Activated naive CD8-positive, alpha-beta T cell (primary cell): ENCODE data around the gene SYT1.

Experiments used
- H3K27ac Mint-ChIP-seq: one replicate; pipeline ENCODE4 v1.8.0; 2021; ENCODE audit warnings: mixed read lengths
- H3K27me3 Mint-ChIP-seq: one replicate; pipeline ENCODE4 v1.8.0; 2021; ENCODE audit warnings: mixed read lengths
- H3K36me3 Mint-ChIP-seq: one replicate; pipeline ENCODE4 v1.8.0; 2021; ENCODE audit warnings: mixed read lengths
- H3K4me1 Mint-ChIP-seq: one replicate; pipeline ENCODE4 v1.8.0; 2021; ENCODE audit warnings: low read depth, mixed read lengths
- H3K4me3 Mint-ChIP-seq: one replicate; pipeline ENCODE4 v1.8.0; 2021; ENCODE audit warnings: mild to moderate bottlenecking, mixed read lengths
- H3K9me3 Mint-ChIP-seq: one replicate; pipeline ENCODE4 v1.8.0; 2021; ENCODE audit warnings: low read depth, mixed read lengths

Gene SYT1

DNA sequence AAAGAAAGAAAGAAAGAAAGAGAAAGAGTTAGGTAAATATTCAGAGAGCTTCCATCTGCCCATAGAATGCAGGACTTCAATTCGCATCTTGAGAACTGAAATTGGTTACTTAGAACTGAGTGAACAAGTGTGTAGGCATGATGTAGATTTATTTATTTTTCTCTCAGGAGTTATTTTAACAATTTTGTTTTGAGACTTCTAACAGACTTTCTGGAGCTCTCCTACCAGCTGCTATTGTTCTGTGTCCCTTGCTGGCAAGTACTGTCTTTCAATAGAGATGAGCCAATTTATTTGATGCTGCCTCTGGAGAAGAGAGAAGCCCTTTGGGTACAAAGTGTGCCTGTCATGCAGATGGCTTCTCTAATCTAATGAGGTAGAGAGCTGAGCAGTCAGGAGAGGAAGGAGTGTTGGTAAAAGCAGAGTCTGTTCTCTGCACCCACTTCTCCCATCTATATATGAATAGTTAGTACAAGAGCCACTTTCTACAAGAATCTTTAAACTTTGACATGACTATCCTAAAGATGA, 67.0 kb downstream of the SYT1 start:
- Mint-ChIP-seq H3K27me3 (no peaks in the 10 kb centered on the region), H3K9me3 (peaks cover 7% of the 10 kb centered on the region), H3K36me3 (no peaks in the 10 kb centered on the region), H3K4me3 (no peak overlapping the region), H3K4me1 (no peaks in the 10 kb centered on the region), H3K27ac (no peak overlapping the region)

DNA sequence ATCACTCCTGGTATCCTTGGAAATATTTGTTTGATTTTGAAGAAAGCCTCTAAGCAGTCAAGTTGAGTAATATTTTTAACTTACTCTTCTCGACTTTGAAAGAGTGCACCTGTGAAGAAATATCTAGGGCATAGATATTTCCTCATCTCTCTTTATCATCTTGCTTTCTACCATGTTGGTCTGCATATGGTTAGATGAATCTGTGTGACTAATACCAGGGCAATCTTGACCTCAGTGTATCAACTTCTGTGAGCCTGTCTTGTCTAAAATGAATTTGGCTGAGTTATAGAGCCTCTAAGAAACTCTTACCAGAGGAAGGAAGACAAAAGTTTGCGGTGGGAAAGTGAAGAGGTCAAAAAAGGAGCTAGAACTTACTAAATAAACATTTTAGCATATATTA, 68.4 kb downstream of the SYT1 start:
- H3K27ac Mint-ChIP-seq, result no peak overlapping the region
- H3K4me3 Mint-ChIP-seq, result no peak overlapping the region
- H3K9me3 Mint-ChIP-seq, result peaks cover 8% of the 10 kb centered on the region
- no peaks in the 10 kb centered on the region for H3K4me1 Mint-ChIP-seq
- H3K27me3 Mint-ChIP-seq, result no peaks in the 10 kb centered on the region
- H3K36me3 Mint-ChIP-seq, result no peaks in the 10 kb centered on the region

DNA sequence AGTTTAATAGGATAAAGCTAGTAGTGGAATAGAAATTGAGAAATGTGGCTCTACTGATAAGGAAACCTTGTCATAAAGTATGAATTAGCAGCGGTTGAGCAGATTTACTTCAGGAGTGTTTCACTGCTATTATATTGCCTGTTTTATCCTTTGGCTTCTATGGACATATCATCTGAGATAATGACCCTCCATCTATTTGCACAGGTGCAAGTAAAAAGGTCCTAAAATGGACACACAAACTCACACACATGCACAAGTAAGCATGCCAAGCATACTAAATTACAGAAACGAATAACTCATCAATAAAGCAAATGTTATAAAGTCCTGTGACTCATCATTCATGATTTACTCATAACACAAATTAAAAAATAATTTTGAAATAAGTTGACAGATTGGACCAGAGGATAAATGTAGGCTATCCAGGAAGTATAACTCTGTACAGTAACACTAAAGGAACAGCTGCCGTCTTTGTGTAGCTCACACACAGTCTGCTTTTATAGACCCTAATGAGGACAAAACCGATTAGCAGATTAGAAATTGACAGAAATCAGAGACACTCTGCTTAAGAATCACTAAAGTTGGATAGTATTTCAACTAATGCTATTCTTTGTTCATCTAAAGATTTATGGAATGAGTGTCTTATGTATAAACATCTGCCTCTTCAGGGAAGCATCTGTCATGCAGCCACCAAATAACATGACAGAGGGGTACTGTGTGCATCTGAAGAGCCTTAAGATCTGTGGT, 73.9 kb downstream of the SYT1 start:
- Mint-ChIP-seq H3K4me3 (no peak overlapping the region), H3K4me1 (no peaks in the 10 kb centered on the region), H3K27me3 (no peaks in the 10 kb centered on the region), H3K27ac (no peak overlapping the region), H3K36me3 (no peaks in the 10 kb centered on the region), H3K9me3 (peaks cover 14% of the 10 kb centered on the region)

DNA sequence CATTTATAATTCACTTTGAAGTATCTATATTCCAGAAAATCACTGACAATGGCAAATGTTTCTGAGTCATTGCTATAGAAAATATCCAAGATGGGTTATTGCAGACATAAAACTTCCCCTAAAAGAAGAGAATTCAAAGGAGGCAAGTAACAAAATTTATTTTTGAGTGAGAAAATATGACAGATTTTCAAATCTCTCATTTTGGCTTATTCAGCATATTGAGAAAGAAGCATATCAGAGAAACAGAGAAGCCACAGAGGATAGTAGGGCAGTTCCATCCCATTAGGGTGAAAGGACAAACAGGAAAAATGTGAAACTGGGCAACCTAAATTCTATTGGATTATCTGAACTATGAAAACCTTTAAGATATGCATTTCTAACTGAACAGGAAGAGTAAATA, 85.0 kb downstream of the SYT1 start:
- no peaks in the 10 kb centered on the region for H3K27me3 Mint-ChIP-seq
- H3K9me3 Mint-ChIP-seq, result peaks cover 3% of the 10 kb centered on the region
- no peak overlapping the region for H3K4me3 Mint-ChIP-seq
- H3K4me1 Mint-ChIP-seq, result no peaks in the 10 kb centered on the region
- no peaks in the 10 kb centered on the region for H3K36me3 Mint-ChIP-seq
- H3K27ac Mint-ChIP-seq, result no peak overlapping the region

DNA sequence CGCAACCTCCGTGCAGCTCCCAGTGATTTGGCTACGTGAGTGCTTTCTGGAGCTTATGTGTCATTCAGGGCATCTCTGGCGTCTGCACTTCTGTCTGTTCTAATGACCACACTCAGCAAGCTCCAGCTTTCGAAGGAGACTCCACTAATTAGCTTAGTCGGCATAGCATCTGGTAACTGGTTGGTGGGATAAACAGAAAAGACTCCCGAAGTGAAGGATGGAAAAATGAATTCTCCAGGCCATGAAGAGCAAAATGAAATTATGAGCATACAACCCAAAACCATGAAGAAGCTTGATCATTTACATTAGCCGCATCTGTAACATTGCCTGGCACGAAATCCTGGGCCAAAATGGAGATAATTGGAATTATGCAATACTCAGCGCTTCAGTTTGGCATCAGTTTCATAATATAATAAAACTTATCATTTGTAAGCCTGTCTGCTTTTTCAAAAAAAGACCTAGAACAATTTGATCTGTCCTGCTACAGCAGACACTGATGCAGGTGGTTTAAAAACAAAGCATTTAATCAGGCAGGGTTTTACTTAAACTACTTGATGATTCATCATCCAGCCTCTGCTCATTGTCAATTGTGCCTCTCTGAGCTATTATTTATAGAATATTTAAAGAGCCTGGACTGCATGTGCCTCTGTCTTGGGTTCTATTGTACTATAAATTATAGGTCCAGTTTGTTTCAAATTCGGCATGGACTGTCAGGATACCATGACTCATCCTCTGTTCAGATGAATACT, 87.4 kb downstream of the SYT1 start:
- H3K27ac Mint-ChIP-seq, result no peak overlapping the region
- H3K36me3 Mint-ChIP-seq, result no peaks in the 10 kb centered on the region
- H3K4me3 Mint-ChIP-seq, result no peak overlapping the region
- H3K9me3 Mint-ChIP-seq, result peaks cover 3% of the 10 kb centered on the region
- H3K4me1 Mint-ChIP-seq, result no peaks in the 10 kb centered on the region
- H3K27me3 Mint-ChIP-seq, result no peaks in the 10 kb centered on the region

DNA sequence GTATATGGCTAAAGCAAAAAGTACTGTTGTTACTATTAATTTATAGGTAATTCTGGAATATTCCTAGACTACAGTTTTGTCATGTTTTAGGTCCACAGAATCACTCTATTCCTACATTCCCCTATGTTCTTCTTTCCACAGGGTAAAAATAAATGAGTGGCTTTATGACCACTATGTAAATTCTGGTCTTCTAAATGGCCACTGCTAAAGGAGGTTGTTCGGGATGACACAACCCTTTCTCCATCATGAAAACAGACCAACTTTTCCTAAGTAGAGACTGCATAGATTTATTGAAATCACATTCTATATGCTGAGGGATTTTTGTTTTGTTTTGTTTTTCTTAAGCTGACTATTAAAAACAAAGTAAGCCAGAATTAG, 88.0 kb downstream of the SYT1 start:
- Mint-ChIP-seq H3K4me1 (no peaks in the 10 kb centered on the region), H3K36me3 (no peaks in the 10 kb centered on the region), H3K9me3 (peaks cover 7% of the 10 kb centered on the region), H3K27me3 (no peaks in the 10 kb centered on the region), H3K4me3 (no peak overlapping the region), H3K27ac (no peak overlapping the region)

DNA sequence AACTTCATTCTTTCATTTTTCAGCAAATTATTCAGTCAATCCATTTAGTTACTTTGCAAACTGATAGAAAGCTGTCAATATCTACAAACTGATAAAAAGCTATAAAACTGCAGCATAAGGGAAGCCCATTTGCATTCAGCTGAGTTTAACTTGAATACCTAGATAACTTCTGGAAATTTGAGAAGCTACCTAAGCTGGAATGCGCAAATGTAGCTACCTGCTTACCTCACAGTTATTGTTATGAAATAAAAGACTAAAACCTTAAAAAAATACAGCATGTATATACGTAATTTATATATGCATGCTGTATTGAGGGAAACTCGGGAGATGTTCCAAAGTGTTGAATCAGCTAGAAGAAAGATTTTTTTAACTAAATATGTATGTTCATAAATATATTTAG, 94.4 kb downstream of the SYT1 start:
- peaks cover 5% of the 10 kb centered on the region for H3K9me3 Mint-ChIP-seq
- H3K36me3 Mint-ChIP-seq, result no peaks in the 10 kb centered on the region
- no peaks in the 10 kb centered on the region for H3K27me3 Mint-ChIP-seq
- H3K4me3 Mint-ChIP-seq, result no peak overlapping the region
- no peaks in the 10 kb centered on the region for H3K4me1 Mint-ChIP-seq
- H3K27ac Mint-ChIP-seq, result no peak overlapping the region

DNA sequence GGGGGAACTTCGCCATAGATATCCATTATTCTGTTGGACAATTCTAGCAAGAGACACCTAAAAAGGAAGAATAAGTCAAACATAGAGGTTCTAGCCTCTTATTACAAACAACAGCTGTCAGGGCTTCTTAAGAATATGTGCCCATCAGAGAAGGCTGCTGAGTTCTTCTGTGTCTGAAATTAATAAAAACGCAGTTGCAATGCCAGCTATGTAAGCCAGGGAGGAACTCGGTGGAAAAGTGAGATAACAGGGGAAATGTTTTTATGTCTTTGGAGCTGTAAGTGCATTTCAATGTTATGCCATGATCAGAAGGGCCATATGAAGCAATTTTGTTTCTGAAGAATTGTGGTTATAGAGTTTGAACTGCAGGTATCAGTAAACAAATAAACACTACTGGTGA, 95.0 kb downstream of the SYT1 start:
- Mint-ChIP-seq H3K4me3 (no peak overlapping the region), H3K36me3 (no peaks in the 10 kb centered on the region), H3K9me3 (peaks cover 5% of the 10 kb centered on the region), H3K27me3 (no peaks in the 10 kb centered on the region), H3K27ac (no peak overlapping the region), H3K4me1 (no peaks in the 10 kb centered on the region)

DNA sequence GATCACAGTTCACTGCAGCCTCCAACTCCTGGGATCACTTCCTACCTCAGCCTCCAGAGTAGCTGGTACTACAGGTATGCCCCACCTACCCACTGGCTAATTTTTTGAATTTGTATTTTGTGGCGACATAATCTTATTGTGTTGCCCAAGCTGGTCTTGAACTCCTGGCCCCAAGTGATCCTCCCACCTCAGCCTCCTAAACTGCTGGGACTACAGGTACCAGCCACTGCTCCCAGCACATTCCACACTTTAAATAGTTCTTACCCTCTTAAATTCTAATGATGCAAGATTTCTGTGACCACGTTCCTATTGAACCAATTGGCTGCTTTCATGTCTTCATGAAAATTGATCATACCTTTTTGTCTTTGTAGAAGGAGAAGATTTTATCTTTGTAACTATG, 96.6 kb downstream of the SYT1 start:
- H3K27ac Mint-ChIP-seq, result no peak overlapping the region
- H3K27me3 Mint-ChIP-seq, result no peaks in the 10 kb centered on the region
- no peak overlapping the region for H3K4me3 Mint-ChIP-seq
- no peaks in the 10 kb centered on the region for H3K36me3 Mint-ChIP-seq
- H3K9me3 Mint-ChIP-seq, result peaks cover 5% of the 10 kb centered on the region
- no peaks in the 10 kb centered on the region for H3K4me1 Mint-ChIP-seq

DNA sequence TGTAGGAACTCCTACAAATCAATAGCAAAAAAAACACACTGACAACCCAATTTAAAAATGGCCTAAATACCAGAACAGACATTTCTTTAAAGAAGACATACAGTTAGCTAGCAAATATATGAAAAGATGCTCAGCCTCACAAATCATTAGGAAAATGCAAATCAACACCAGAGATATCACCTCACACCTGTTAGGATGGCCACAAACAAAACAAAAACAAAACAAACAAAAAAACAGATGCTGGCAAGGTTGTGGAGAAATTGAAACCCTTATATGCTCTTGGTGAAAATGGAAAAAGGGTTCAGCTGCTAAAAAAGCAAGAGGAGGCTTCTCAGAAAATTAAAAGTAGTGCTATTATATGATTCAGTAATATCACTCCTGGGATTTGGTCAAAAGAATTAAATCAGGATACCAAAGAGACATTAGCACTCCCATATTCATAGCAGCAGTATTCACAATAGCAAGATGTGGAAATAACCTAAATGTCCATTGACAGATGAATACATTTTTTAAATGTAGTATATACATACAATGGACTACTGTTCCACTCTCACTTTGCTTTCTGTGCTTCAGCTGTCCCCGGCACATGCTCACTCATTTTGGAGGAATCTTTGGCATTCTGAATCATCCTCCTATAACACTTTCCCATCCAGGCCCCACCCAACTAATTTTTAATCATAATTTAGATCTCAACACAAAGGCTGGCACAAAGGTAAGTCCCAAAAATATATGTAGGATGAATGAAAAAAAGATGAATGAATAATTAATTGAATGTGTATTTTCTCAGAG, 99.1 kb downstream of the SYT1 start:
- H3K4me3 Mint-ChIP-seq, result no peak overlapping the region
- no peaks in the 10 kb centered on the region for H3K27me3 Mint-ChIP-seq
- no peaks in the 10 kb centered on the region for H3K4me1 Mint-ChIP-seq
- peaks cover 6% of the 10 kb centered on the region for H3K9me3 Mint-ChIP-seq
- no peak overlapping the region for H3K27ac Mint-ChIP-seq
- no peaks in the 10 kb centered on the region for H3K36me3 Mint-ChIP-seq

DNA sequence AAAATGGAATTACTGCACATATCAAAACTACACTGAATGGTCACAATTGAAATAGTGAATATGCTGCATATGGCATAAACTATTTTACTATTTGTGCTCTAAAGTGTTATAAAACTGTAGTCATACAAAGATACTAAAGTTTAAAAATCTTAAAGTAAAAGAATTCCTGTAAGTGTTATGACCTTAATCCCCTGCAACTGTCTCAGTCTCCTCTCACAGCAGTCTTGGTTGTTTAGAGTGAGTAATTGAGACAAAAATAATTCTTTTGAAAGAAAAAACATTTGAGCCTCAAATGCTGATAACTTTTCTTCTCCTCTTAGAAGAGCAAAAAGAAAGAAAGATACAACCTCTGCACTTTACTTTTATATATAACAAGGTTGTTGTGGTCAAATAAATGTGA, 99.9 kb downstream of the SYT1 start:
- Mint-ChIP-seq H3K9me3 (peaks cover 6% of the 10 kb centered on the region), H3K4me1 (no peaks in the 10 kb centered on the region), H3K27me3 (no peaks in the 10 kb centered on the region), H3K4me3 (no peak overlapping the region), H3K36me3 (no peaks in the 10 kb centered on the region), H3K27ac (no peak overlapping the region)

DNA sequence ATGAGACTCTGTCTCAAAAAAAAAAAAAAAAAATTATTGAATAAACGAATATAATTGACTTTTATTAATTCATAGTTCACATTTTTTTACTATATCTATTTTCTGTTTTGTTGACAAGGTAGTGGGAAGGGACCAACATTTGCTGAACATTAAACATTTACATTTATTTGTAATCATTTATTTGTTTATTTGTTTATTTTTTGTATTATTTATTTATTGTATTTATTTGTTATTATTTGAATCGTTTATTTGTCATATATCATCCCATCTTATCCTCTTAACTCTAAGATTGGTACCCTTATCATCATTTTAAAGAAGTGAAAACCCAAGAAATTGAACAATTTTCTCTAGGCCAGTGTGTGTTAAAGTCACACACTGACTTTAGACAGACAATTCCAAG, 101.5 kb downstream of the SYT1 start:
- Mint-ChIP-seq H3K36me3 (no peaks in the 10 kb centered on the region), H3K4me1 (no peaks in the 10 kb centered on the region), H3K27me3 (no peaks in the 10 kb centered on the region), H3K9me3 (peaks cover 11% of the 10 kb centered on the region), H3K4me3 (no peak overlapping the region), H3K27ac (no peak overlapping the region)

DNA sequence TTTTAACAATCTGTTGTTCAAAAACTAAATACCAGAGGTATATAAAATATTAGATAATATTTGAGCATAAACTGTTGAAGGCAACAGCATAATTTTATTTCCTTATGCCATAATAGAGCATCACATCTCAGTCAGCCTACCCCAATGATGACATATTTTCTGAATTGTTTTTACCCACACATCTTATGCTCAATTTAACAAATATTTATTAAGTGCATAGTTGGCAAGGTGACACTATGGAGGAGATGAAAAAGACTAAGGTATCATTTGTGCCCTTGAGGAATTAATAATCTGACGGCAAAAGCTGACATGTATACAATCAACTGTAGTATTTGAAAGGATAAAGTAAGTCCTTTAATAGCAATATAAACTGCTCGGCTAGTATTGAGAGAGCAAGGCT, 102.4 kb downstream of the SYT1 start:
- Mint-ChIP-seq H3K27me3 (no peaks in the 10 kb centered on the region), H3K9me3 (peaks cover 11% of the 10 kb centered on the region), H3K4me1 (no peaks in the 10 kb centered on the region), H3K36me3 (no peaks in the 10 kb centered on the region), H3K4me3 (no peak overlapping the region), H3K27ac (no peak overlapping the region)

DNA sequence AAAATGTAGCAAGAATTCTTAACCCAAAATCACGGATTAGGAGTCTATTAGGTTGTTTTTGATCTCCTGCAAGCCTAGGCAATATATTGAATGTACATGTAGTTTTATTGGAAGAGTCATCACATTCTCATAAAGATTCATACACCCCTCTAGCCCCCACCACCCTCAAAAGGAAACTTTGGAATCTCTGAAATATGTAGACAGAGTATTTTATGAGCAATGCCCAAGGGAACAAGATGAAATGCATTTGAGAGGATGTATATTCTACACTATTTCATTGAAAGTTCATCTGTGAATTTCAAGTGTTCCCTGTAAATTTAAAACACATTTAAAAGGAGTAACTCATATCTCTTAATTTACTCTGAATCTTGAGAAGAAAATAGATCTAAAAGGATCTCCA, 103.7 kb downstream of the SYT1 start:
- no peak overlapping the region for H3K4me3 Mint-ChIP-seq
- H3K27me3 Mint-ChIP-seq, result no peaks in the 10 kb centered on the region
- H3K27ac Mint-ChIP-seq, result no peak overlapping the region
- H3K4me1 Mint-ChIP-seq, result no peaks in the 10 kb centered on the region
- H3K36me3 Mint-ChIP-seq, result no peaks in the 10 kb centered on the region
- peaks cover 11% of the 10 kb centered on the region for H3K9me3 Mint-ChIP-seq

DNA sequence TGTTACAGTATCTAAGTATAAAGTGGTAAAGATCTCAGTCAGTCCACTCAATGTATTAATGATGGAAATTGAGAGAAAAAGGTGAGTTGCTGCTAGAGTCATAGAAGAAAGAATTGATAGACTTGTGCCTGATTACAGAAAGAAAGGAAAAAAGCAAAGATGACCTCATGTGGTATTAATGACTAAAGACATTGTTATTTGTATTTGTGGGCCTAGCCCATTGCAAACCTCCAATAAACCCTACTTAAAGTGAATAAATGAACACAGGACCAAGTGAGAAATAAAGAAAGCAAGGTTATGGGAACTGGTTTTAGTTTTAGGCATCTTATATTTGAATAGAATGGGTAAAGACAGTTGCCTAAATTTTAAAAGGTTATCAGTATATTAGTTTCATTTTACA, 105.5 kb downstream of the SYT1 start:
- H3K27me3 Mint-ChIP-seq, result no peaks in the 10 kb centered on the region
- H3K4me1 Mint-ChIP-seq, result no peaks in the 10 kb centered on the region
- no peak overlapping the region for H3K27ac Mint-ChIP-seq
- no peaks in the 10 kb centered on the region for H3K36me3 Mint-ChIP-seq
- peaks cover 11% of the 10 kb centered on the region for H3K9me3 Mint-ChIP-seq
- H3K4me3 Mint-ChIP-seq, result no peak overlapping the region
